ENCODE measurements around the gene MCCC1.
A peak's percentile ranks its signal among the peaks of the same experiment; 100 is the strongest.

Gene MCCC1

GRCh38 chr3:182969277-182969676 is 130.0 kb downstream of the MCCC1 start:
- DNase-seq (ENCODE audit: low read depth in 2 of 2), result peak; percentile 47 to 80
- TF ChIP-seq CTCF (IDR thresholded peaks at IDR 0.05; ENCODE audit: low read depth, low read length), result no peak
- H3K4me3 ChIP-seq (replicated peaks in 1 of 2; ENCODE audit: low read depth in 2 of 2, low read length in 2 of 2), result no peak overlapping the region

- DNase-seq (ENCODE audit: low read depth in 2 of 2), result no peak
- H3K4me3 ChIP-seq (replicated peaks in 1 of 2; ENCODE audit: low read depth in 2 of 2, low read length in 2 of 2), result no peak overlapping the region
- no peak for TF ChIP-seq CTCF (IDR thresholded peaks at IDR 0.05; ENCODE audit: low read depth, low read length)
Observed at GRCh38 chr3:182967218-182968204, 131.8 kb downstream of the MCCC1 start.

GRCh38 chr3:182965861-182966366 is 133.4 kb downstream of the MCCC1 start:
- TF ChIP-seq CTCF (IDR thresholded peaks at IDR 0.05; ENCODE audit: low read depth, low read length), result no peak
- no peak for DNase-seq (ENCODE audit: low read depth in 2 of 2)
- no peak overlapping the region for H3K4me3 ChIP-seq (replicated peaks in 1 of 2; ENCODE audit: low read depth in 2 of 2, low read length in 2 of 2)
